NCI-H146 (cell line): ENCODE data around the gene PROSER3.
"Not testable (repeated sequence)": the region's sequence is repeated elsewhere in the genome, so short reads cannot be mapped to it uniquely, and the experiment has no call there.

Experiments used
- DNase-seq: peaks from one replicate; lab custom pipeline; 2025; lab: John Stamatoyannopoulos, UW

Gene PROSER3

DNA sequence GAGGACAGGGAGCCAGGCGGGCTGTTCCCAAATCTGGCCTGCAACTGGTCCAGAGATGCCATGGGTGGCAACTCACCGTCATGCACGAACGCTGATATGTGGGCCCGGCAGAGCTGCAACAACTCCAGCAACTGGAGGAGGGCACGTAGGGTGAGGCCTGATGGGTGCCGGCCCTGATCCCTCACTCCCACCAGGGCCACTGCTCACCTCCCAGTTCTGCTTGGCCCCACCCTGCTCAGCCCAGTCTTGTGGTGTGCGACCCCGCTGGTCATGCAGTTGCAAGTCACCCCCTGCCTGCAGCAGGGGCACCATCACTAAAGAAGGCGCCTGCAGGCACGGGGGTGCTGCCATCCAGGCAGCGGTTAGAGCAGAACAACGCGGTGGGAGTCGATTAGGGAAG is 34.3 kb downstream of the PROSER3 start:
- DNase-seq = no peak

- no peak for DNase-seq
Measured at GRCh38 chr19:35792888-35793287, 34.9 kb downstream of the PROSER3 start.

DNA sequence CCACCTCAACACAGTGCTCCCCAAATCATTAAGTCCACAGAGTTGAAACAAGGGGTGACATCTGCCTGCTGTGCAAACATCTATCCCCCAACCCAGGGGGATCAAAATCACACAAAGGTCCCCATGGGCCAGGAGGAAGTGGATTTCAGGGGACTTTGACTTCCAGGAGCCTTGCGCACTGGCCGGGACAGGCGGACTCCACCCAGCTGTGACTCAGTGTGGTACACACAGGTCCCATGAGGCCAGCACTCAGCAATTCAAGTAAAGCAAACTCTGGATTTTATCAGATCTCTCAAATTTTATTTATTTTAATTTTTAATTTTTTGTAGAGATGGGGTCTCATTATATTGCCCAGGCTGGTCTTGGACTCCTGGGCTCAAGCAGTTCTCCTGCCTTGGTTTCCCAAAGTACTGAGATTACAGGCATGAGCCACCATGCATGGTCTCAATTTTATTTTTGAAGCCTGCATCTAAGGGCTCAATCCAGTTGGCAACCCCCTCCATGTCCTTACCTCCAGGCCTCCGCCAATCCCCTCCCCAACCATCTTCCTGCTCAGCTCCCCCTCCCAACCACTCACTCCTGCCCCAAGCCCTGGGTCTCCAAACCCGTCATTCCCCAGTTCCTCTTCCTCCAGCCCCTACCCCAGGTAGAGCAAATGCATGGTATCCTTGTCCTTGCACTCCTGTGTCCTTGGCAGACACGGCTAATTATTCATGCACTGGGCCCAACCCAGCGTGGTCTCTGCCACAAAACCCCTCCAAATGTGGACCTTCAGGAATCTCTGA is 35.6 kb downstream of the PROSER3 start:
- no peak for DNase-seq

DNA sequence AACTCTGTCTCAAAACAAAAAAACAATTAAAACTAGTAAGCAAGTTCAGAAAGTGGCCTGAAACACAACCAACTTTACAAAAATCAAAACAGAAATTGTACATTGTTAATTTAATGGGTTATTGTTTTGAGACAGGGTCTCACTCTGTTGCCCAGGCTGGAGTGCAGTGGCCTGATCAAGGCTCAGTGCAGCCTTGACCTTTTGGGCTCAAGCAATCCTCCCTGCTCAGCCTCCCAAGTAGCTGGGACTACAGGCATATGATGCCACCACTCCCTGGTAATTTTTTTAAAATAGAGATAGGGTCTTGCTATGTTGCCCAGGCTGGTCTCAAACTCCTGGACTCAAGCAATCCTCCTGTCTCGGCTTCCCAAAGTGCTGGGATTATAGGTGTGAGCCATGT is 37.6 kb downstream of the PROSER3 start:
- DNase-seq = not testable (repeated sequence)

- no peak for DNase-seq
Measured at GRCh38 chr19:35796645-35797542, 38.9 kb downstream of the PROSER3 start.

GRCh38 chr19:35797663-35798062 is 39.7 kb downstream of the PROSER3 start:
- DNase-seq = no peak

DNA sequence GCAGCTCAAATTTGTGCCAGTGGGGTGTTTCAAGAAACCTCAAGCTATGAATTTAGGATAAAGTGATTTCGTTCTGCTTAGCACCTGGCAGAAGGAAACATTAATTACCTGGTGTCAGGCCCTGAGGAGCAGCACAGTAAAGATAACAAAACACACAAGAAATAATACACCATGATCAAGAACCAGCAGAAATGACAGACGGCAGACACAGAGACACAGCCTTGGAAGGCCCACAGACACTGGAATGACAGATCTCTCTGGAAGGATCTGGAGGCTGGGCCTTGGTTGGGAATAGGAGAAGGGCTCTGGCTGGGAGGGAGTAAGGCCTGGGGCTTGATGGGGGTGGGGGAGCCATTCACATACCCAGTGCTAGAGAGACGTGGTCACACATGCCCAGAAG is 43.9 kb downstream of the PROSER3 start:
- no peak for DNase-seq

GRCh38 chr19:35805526-35806102 is 47.6 kb downstream of the PROSER3 start:
- DNase-seq = peak; percentile 72

GRCh38 chr19:35806597-35806996 is 48.6 kb downstream of the PROSER3 start:
- DNase-seq = no peak

DNA sequence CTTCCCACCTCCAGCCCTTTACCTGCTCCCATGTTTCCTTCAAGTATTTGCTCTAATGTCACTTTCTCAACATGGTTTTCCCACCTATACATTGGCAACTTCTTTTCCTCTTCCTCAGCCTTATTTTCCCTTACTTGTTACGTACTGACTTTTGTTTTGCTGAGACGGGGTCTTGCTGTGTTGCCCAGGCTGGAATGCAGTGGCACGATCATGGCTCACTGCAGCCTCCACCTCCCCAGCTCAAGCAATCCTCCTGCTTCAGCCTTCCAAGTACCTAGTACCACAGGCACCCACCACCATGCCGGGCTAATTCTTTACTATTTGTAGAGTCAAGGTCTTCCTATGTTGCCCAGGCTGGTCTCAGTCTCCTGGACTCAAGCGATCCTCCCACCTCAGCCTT is 49.7 kb downstream of the PROSER3 start:
- DNase-seq = no peak

DNA sequence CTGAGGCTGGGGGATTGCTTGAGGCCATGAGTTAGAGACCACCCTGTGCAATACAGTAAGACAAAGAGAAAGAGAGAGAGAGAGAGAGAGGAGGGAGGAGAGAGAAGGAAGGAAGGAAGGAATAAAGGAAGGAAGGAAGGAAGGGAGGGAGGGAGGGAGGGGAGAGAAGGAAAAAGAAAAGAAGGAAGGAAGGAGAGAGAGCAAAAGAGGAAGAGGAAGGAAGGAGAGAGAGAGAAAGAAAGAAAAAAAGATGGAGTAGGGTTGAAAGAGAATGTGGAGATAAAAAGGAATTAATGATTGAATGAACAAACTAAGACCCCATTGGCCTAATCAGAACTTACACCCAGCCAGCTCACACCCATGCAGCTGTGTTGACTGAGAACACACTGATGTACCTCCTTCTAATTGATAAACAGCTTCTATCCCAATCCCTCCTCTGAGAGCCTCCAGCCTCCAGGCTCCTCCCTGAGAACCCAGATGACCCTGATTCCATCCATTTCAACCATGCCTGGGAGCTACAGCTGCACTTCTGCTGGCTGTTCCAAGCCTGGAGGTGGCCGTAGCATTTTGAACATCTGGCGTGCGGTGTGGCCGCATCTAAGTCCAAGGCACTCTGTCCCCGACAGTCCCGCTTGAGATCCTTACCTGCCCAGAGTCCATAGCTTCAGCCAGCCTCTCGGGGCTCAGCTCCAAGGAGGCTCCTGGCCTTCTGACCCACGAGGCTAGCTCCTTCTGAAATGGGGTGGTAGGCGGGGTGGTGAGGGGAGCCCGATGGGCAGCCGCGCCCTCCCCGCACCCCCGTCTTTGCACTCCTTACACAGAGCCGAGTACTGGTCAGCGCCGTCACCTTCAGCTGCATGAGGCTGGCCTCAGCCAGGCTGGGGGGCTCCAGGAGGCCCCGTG is 53.6 kb downstream of the PROSER3 start:
- DNase-seq = peak; percentile 27

- DNase-seq = no peak
Measured at GRCh38 chr19:35812220-35813042, 54.5 kb downstream of the PROSER3 start, which contains the start of gene PRODH2. Gene PRODH2, minus strand, starts transcription at chr19:35812845. Its CDS starts 40 bp downstream, at chr19:35812805.

DNA sequence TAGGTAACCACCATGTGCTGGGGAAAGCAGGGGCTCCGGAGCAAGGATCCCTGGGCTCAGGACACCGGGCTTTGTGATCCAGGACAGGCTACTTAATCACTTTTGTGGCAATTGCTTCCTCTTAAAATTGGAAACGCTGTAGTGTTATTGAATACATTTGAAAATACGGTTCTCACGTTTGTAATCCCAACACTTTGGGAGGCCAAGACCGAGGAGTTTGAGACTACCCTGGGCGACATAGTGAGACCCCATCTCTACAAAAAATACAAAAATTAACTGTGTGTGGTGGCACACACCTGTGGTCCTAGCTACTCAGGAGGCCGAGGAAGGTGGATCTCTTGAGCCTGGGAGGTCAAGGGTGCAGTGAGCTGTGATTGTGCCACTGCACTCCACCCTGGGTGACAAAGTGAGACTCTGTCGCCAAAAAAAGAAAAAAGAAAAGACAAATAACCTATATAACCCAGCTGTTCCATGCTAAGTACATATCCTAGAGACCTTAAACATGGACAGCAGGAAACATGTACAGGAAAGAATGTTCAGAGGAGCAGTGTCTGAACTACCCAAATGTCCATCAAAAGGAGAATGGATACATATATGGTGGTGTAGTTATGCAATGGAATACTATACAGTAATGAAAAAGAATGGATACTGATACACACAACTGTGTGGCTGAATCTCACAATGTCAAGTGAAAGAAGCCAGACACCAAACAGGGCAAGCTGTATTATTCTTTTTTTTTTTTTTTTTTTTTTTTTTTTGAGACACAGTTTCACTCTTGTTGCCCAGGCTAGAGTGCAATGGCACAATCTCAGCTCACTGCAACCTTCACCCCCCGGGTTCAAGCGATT is 55.3 kb downstream of the PROSER3 start:
- DNase-seq = no peak

GRCh38 chr19:35816262-35816661 is 58.3 kb downstream of the PROSER3 start:
- peak; percentile 47 for DNase-seq

DNA sequence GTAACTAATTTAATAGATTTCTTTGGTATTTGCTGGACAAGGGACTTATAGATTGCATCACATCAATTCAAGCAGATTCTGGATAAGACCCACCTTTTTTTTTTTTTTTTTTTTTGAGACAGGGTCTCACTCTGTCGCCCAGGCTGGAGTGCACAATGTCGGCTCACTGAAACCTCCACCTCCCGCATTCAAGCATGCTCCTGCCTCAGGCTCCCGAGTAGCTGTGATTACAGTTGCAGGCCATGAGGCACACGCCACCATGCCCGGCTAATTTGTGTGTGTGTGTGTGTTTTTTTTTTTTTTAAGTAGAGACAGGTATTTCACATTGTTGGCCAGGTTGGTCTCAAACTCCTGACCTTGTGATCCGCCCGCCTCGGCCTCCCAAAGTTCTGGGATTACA is 58.9 kb downstream of the PROSER3 start:
- DNase-seq = no peak

DNA sequence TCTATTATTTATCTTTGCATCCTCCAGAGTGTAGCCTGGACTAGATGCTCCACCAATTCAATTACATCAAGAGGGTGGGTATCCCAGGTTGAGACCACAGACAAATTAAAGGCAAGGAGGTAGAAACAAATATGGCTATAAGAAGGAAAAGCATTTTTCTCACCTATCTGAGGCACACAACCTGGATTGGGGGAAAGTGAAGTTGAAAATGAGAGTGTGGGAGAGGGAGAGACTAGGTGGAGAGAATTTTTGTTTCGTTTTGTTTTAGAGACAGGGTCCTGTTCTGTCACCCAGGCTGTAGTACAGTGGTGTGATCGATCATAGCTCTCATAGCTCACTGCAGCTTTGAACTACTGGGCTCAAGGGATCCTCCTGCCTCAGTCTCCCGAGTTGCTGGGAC is 60.5 kb downstream of the PROSER3 start:
- DNase-seq = no peak
